ENCODE data around the gene B4GALT1.
"Not testable (repeated sequence)": the region's sequence is repeated elsewhere in the genome, so short reads cannot be mapped to it uniquely, and the experiment has no call there.

Gene B4GALT1

GRCh38 chr9:33182519-33182918 is 15.4 kb upstream of the B4GALT1 start:
- no peak for DNase-seq

GRCh38 chr9:33180526-33181184 is 13.5 kb upstream of the B4GALT1 start:
- no peak for DNase-seq

GRCh38 chr9:33178972-33179697 is 12.0 kb upstream of the B4GALT1 start:
- DNase-seq = no peak

GRCh38 chr9:33177639-33178038 is 10.5 kb upstream of the B4GALT1 start:
- DNase-seq = no peak

DNA sequence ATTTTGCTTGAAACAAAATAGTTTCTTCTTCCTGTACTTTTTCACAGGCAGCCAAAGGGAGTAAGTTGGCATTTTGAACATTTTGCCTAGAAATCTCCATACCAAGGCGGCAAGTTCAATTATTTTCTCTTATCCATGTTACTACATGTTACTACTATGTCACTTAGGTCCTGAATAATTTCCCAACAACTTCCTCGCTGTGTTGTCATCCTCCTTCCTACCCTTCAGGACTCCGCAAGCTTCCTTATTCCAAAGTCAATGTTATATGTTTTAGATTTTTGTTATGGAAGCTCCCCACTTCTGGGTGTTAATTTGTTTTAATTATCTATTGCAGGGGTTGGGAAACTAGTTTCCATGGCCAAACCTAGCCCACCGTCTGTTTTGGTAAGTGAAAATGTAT is 9.9 kb upstream of the B4GALT1 start:
- no peak for DNase-seq

GRCh38 chr9:33175649-33176325 is 8.7 kb upstream of the B4GALT1 start:
- no peak for DNase-seq

DNA sequence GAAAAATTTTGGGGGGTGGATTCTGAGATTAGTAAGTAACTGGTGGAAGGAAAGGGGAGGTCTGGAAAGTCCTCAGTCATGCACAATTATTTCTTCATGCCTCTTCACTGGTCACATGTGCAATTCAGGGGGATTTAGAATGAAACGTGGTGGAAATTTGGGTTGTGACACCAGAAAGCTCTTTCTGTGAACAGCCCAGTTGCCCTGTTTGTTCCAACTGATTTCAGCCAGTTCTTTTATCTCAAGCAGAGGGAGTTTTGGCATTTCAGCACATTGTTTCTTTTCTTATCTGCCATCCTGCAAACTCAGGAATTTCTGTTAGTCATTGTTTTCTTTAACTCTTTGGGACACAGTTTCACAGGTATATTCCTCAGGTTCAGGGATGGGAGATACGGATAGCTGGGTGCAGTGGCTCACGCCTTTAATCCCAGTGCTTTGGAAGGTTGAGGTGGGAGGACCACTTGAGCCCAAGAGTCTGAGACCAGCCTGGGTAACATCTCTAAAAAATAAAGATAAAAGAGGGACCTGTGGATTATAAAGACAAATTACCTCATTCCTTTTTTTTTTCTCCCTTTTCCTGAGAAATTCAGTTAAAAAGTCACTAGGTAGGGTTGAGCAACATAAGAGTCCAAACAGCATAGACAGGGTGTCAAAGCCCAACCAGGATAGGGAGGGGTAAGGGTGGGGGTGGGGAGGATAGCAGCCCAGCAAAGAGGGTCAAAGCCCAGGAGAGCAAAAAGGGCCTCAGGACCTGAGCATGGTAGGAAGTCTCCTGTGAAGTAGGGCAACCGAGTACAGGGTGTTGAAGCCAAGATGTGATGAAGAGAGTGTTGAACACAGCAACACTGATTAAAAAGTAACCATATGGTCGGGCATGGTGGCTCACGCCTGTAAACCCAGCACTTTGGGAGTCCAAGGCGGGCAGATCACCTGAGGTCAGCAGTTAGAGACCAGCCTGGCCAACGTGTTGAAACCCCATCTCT is 5.4 kb upstream of the B4GALT1 start:
- peak; percentile 32 for DNase-seq

DNA sequence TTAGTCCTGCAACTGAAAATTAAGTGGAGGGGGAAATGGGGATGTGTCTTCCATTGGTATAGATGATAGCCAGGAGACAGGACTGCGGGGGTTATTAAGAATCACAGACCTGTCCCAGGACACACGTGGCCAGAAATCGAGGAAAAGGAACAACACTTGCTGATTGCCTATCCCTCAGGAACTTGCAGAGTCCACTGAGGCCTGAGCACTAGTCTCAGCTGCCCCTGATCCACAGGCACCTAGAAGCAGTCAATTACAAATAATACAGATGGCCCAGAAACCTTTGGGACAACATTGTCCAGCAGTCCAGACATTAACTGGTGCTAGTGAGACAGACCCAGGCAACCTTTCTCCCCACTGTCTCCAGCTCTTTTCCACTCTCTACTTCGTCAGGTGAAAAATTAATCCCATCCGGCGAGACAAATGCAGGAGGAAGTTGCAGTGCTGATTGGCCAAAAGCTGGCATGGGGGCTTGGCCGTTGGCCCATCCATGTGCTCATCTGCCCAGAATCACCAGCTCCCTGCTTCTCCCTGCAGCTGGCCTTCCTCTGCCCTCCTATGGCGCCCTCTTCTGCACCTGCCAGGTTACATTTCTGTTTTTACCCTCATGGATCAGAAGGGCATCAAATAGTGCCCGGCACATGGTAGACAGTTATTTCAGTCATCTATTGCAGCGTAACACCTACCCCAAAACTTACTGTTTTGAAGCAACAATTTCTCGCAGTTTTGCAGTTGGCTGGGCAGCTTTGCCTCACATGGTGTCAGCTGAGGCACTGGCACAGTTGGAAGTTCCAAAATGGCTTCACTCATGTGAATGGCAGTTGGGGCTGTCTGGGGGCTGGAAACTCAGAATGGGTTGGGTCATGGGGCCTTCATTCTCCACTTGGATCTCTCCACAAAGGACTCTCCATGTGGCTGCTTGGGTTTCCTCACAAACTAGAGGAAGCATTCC is 3.6 kb upstream of the B4GALT1 start:
- peak; percentile 33 for DNase-seq

GRCh38 chr9:33168941-33169544 is 1.9 kb upstream of the B4GALT1 start:
- no peak for DNase-seq

DNA sequence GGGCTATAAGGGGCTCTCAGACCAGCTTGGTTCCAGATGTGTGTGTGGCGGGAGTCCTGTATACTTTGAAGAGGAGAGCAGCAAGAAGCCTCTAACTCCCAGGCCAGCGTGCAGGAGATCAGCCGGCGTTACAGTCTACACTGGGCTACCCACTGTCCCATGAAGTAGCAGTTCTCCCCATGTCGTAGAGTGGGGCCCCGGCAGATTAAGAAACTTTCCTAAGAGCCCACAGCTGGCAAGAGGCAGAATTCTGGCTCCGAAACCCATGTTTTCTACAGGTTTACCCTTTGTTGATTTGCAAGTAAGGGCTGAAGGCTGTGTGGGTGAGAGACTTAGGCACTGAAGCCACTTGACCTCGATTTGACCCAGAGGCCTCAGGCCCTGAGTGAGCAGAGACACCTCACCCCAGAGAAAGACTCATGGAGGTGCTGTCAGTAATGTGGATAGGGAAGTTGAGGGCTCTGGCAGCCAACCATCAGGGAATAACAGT is 881 bp upstream of the B4GALT1 start:
- DNase-seq = peak; percentile 68

- no peak for DNase-seq
Measured at GRCh38 chr9:33166231-33167083, 679 bp downstream of the B4GALT1 start.

GRCh38 chr9:33165263-33166151 is 1.6 kb downstream of the B4GALT1 start:
- peak; percentile 26 for DNase-seq

- not testable (repeated sequence) for DNase-seq
Measured at GRCh38 chr9:33164921-33165262, 2.2 kb downstream of the B4GALT1 start.

GRCh38 chr9:33164138-33164809 is 2.9 kb downstream of the B4GALT1 start:
- no peak for DNase-seq

DNA sequence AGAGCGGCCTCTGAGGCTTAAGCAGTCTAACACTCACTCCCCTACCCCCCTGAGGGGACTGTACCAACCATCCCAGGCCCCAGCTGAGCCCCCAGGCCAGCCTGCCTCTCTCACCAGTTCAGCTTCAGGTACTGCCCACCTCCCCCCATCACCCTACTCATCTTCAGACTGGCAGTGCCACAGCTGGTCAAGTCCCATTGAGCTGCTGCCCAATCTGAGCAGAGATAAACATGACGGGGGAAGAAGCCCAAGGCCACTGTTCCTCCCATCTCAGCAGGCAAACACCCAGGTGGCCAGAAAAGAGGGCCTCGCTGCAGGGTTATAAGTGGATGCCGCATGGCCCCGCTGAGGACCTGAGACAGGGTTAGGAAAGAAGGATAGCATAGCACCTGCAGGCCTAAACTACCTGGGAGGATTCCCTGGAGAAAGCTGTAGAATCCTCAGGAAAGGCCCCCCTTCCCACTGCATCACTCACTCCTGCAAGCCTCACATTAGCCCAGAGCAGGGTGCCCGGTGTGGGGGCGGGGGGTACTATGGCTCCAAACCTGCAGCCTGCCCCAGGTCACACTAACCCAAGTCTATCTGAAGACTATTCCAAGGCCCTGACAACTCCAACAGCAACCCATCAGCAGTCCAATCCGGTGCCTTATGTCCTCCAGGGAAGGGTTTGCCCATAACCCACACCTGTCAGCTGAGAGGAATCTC is 3.6 kb downstream of the B4GALT1 start:
- no peak for DNase-seq

DNA sequence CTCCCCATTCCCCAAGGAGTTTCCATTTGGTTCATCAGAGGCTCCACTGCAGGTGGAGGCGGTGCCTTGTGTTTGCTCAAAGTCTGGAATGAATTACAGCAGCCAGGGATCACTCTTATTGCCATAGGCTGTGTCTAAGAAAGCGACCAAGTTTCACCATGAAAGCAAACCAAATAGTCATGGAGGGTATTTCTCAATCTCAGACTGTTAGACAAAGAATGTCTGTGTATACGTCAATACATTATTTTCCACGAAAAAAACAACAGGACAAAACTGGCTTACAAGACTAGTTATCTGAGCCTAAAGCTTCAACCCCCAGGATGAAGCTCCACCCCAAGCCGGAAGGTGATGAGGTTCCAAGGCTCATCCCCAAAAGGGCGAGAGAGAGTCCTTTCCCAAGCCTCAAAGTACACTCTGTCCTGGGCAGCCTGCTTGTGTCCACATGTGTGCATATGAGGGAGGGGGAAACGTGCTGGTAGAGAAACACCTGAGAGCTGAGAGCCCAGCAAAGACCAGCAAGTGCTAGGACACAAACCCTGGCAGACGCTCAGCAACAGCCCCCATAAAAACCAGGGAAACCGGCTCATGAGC is 4.3 kb downstream of the B4GALT1 start:
- no peak for DNase-seq

DNA sequence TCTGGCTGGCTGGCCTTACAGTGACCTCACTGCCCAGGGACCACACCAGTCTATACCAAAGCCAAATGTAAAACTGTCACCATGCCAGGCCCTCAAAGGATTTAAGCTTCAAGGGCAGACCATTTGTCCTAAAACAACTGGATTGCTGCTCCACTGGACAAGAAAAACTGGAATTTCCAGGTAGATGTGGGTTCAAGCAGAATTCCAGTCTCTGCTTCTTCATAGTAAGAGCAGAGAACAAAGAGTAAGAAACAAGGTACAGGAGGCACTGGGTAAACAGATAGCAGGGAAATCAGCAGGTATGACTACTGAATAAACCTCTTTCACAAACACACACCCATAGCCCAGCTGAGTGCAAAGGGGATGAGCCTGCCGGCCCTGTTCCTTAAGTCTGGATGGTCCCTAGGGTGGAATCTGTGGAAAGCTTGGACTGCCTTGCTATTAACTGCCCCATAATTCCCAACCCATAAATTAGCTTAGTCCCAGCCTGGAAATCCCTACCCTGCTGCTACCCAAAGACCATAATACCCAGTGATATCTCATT is 5.5 kb downstream of the B4GALT1 start:
- DNase-seq = no peak
